IMR-90 (cell line): ENCODE measurements around the gene RPS27L. TPM values are rescaled to one million over a fixed set of nuclear protein-coding genes. Genes with fewer than 3 reads are reported as not detected.

Experiments used
- ATAC-seq: fragments of 200-7000 bp; cut with Tn5 transposase; 2 replicates; pipeline ENCODE4 v1.9.1; 2020; ENCODE audit warnings: low read depth, mild to moderate bottlenecking, moderate library complexity
- BruUV-seq: library from RNA; stranded (reverse); fragments of 400-500 nt; replicated peaks from 2 replicates; lab custom pipeline; 2021; lab: Mats Ljungman, UMichigan
- CTCF ChIA-PET: fragments of 300-600 bp; formaldehyde crosslinking; extraction: SDS; loops from one replicate; lab custom pipeline; 2021; ENCODE audit warnings: antibody characterized with exemption; lab: Yijun Ruan, JAX
- POLR2A ChIA-PET: fragments of 300-600 bp; sonication (Branson Sonifier 250); formaldehyde crosslinking; loops from one replicate; lab custom pipeline; 2022; ENCODE audit warnings: antibody characterized with exemption; ENCODE audit not compliant: unreplicated experiment; lab: Charles Lee
- DNase-seq: peaks from one replicate; pipeline ENCODE4 v3.0.0; 2013
- H2AFZ ChIP-seq: replicated peaks from 2 replicates; pipeline ENCODE3; 2013; ENCODE audit warnings: low read length, mild to moderate bottlenecking; ENCODE audit not compliant: poor library complexity
- H2AK5ac ChIP-seq: 2 replicates; pipeline ENCODE4 v1.6.1; 2013; ENCODE audit warnings: low read depth, low read length, inconsistent platforms
- H2AK9ac ChIP-seq: replicated peaks from 2 replicates; pipeline ENCODE3; 2013; ENCODE audit warnings: mild to moderate bottlenecking, low read depth, low read length, moderate library complexity; ENCODE audit not compliant: poor library complexity
- H2BK120ac ChIP-seq: 2 replicates; pipeline ENCODE4 v1.6.1; 2013; ENCODE audit warnings: low read depth, low read length, inconsistent platforms
- H2BK15ac ChIP-seq: 3 replicates; pipeline ENCODE4 v1.6.1; 2013; ENCODE audit warnings: low read depth, low read length, inconsistent platforms
- H2BK20ac ChIP-seq: 2 replicates; pipeline ENCODE4 v1.6.1; 2013; ENCODE audit warnings: low read depth, mild to moderate bottlenecking, inconsistent platforms, low read length, moderate library complexity
- H2BK5ac ChIP-seq: 2 replicates; pipeline ENCODE4 v1.6.1; 2013; ENCODE audit warnings: mild to moderate bottlenecking, low read depth, low read length, inconsistent platforms; ENCODE audit not compliant: poor library complexity, severe bottlenecking
- H3K14ac ChIP-seq: replicated peaks from 2 replicates; pipeline ENCODE4 v1.6.1; 2013; ENCODE audit warnings: low read depth, low read length, inconsistent platforms
- H3K18ac ChIP-seq: 2 replicates; pipeline ENCODE4 v1.6.1; 2013; ENCODE audit warnings: low read depth, low read length, control low read depth
- H3K23ac ChIP-seq: 2 replicates; pipeline ENCODE4 v1.6.1; 2013; ENCODE audit warnings: low read depth, low read length, inconsistent platforms
- H3K27ac ChIP-seq: 2 replicates; pipeline ENCODE4 v1.5.1; 2013; ENCODE audit warnings: mild to moderate bottlenecking, control low read depth, low read length; ENCODE audit not compliant: insufficient read depth
- H3K27me3 ChIP-seq: 2 replicates; pipeline ENCODE4 v1.6.1; 2013; ENCODE audit warnings: low read length; ENCODE audit not compliant: control insufficient read depth, insufficient read depth
- H3K36me3 ChIP-seq: 2 replicates; pipeline ENCODE4 v1.6.1; 2013; ENCODE audit warnings: low read length, mixed read lengths; ENCODE audit not compliant: control insufficient read depth, insufficient read depth
- H3K4ac ChIP-seq: 2 replicates; pipeline ENCODE4 v1.6.1; 2013; ENCODE audit warnings: low read depth, low read length, inconsistent platforms
- H3K4me1 ChIP-seq: 2 replicates; pipeline ENCODE4 v1.6.1; 2013; ENCODE audit warnings: low read length, mixed read lengths; ENCODE audit not compliant: control insufficient read depth, insufficient read depth
- H3K4me2 ChIP-seq: 2 replicates; pipeline ENCODE4 v1.6.1; 2013; ENCODE audit warnings: low read depth, mild to moderate bottlenecking, control low read depth, low read length, moderate library complexity
- H3K4me3 ChIP-seq: 2 replicates; pipeline ENCODE4 v1.5.1; 2013; ENCODE audit warnings: low read depth, mild to moderate bottlenecking, control low read depth, low read length, moderate library complexity; ENCODE audit not compliant: insufficient read depth
- H3K56ac ChIP-seq: 2 replicates; pipeline ENCODE4 v1.6.1; 2013; ENCODE audit warnings: low read length, inconsistent platforms; ENCODE audit not compliant: insufficient read depth; ENCODE audit errors: extremely low read depth
- H3K79me1 ChIP-seq, 2 experiments: 2 replicates each; pipeline ENCODE4 v1.6.1; 2013; ENCODE audit warnings: low read length in 2 of 2, inconsistent platforms in 1 of 2, low read depth in 1 of 2
- H3K9ac ChIP-seq: 2 replicates; pipeline ENCODE4 v1.6.1; 2013; ENCODE audit warnings: low read depth, low read length, control low read depth
- H3K9me1 ChIP-seq: 2 replicates; pipeline ENCODE4 v1.6.1; 2013; ENCODE audit warnings: low read length, inconsistent platforms; ENCODE audit not compliant: insufficient read depth
- H3K9me3 ChIP-seq: 2 replicates; pipeline ENCODE4 v1.6.1; 2013; ENCODE audit warnings: low read length; ENCODE audit not compliant: control insufficient read depth, insufficient read depth
- H4K20me1 ChIP-seq: 2 replicates; pipeline ENCODE4 v1.6.1; 2013; ENCODE audit warnings: low read length, inconsistent platforms; ENCODE audit not compliant: insufficient read depth
- H4K5ac ChIP-seq: 2 replicates; pipeline ENCODE4 v1.6.1; 2013; ENCODE audit warnings: mild to moderate bottlenecking, low read depth, low read length, control low read depth
- H4K8ac ChIP-seq, 2 experiments: 2 replicates each; pipeline ENCODE4 v1.6.1; 2013; ENCODE audit warnings: low read depth in 2 of 2, low read length in 2 of 2, control low read depth in 1 of 2, inconsistent platforms in 1 of 2
- H4K91ac ChIP-seq: 2 replicates; pipeline ENCODE4 v1.6.1; 2013; ENCODE audit warnings: low read depth, low read length, inconsistent platforms; ENCODE audit not compliant: insufficient read depth
- CHD1 ChIP-seq: IDR thresholded peaks from 2 replicates; pipeline ENCODE4 v1.6.1; 2012; ENCODE audit warnings: low read depth, low read length, improper control_type of control experiment
- FOS ChIP-seq: fragments of 150-350 bp; IDR thresholded peaks from 2 replicates; pipeline ENCODE4 v1.6.1; 2016; ENCODE audit warnings: low read depth, low read length
- MAFK ChIP-seq: IDR thresholded peaks from 2 replicates; pipeline ENCODE4 v1.6.1; 2012; ENCODE audit warnings: low read depth, low read length, improper control_type of control experiment
- MXI1 ChIP-seq: IDR thresholded peaks from 2 replicates; pipeline ENCODE4 v1.6.1; 2012; ENCODE audit warnings: low read depth, mild to moderate bottlenecking, low read length, moderate library complexity, borderline replicate concordance
- NFE2L2 ChIP-seq: fragments of 150-350 bp; IDR thresholded peaks from 2 replicates; pipeline ENCODE4 v1.6.1; 2016; ENCODE audit warnings: low read depth, mild to moderate bottlenecking, low read length
- POLR2A ChIP-seq: IDR thresholded peaks from 2 replicates; pipeline ENCODE4 v1.6.1; 2012; ENCODE audit warnings: mild to moderate bottlenecking, low read depth, low read length
- RCOR1 ChIP-seq: IDR thresholded peaks from 2 replicates; pipeline ENCODE4 v1.6.1; 2012; ENCODE audit warnings: mild to moderate bottlenecking, low read length, improper control_type of control experiment; ENCODE audit not compliant: insufficient replicate concordance
- RFX5 ChIP-seq: IDR thresholded peaks from 2 replicates; pipeline ENCODE4 v1.8.0; 2012; ENCODE audit warnings: low read depth, mild to moderate bottlenecking, low read length, moderate library complexity
- SMC3 ChIP-seq: fragments of 150-350 bp; IDR thresholded peaks from 2 replicates; pipeline ENCODE4 v1.6.1; 2016; ENCODE audit warnings: low read depth, mild to moderate bottlenecking, antibody characterized with exemption, low read length, moderate library complexity
- WGBS, 2 experiments: methylation state at CpG; one replicate each; pipeline versions ENCODE4 v1.1.5 to v1.1.7; 2013; ENCODE audit warnings: missing lambda C conversion rate in 2 of 2; ENCODE audit not compliant: insufficient read length in 1 of 2; ENCODE audit errors: extremely low coverage in 2 of 2; 5-methylcytosine and 5-hydroxymethylcytosine counted together
- dilution Hi-C: fragments of 300-500 bp; cut with HindIII; formaldehyde crosslinking; loops from one replicate; pipeline ENCODE4 v1.14.3; 2018; ENCODE audit warnings: low sequenced_read_pairs; ENCODE audit not compliant: unreplicated experiment
- in situ Hi-C: fragments of 300-500 bp; cut with MboI; formaldehyde crosslinking; loops from 3 replicates; pipeline ENCODE4 v1.14.3; 2019; ENCODE audit warnings: low sequenced_read_pairs, inconsistent platforms, mixed read lengths
- intact Hi-C: fragments of 100-400 bp; cut with micrococcal nuclease; formaldehyde crosslinking; loops from 2 replicates; pipeline ENCODE4 v1.10.0; 2022
- polyA plus RNA-seq, 3 experiments: library from polyadenylated mRNA; depleted of rRNA; stranded (reverse); fragments of >200 nt; gene quantifications; 2 replicates each; pipeline ENCODE4 v1.2.3, GENCODE V29; 2012; ENCODE audit warnings: low replicate concordance in 1 of 3
- total RNA-seq: library from RNA; depleted of rRNA; stranded (reverse); fragments of >200 nt; gene quantifications from 2 replicates; pipeline ENCODE4 v1.2.3, GENCODE V29; 2012

Gene RPS27L
- total and polyA plus RNA-seq, 2 of the 4 experiments (the other 2 are of a cell fraction), result 53.1 to 302 TPM

GRCh38 chr15:63169788-63170187, 12.5 kb upstream of the RPS27L start:
- no peak overlapping the region for H2AK9ac ChIP-seq
- H2BK20ac ChIP-seq, result no peak overlapping the region
- no peaks in the 10 kb centered on the region for H3K36me3 ChIP-seq
- CTCF ChIA-PET, result no interaction called here
- H3K4me1 ChIP-seq, result peaks cover 10% of the 10 kb centered on the region
- POLR2A ChIA-PET, result no interaction called here
- H3K56ac ChIP-seq, result no peak overlapping the region
- H3K9me3 ChIP-seq, result no peaks in the 10 kb centered on the region
- no peak overlapping the region for H3K14ac ChIP-seq
- H3K79me1 ChIP-seq, result no peaks in the 10 kb centered on the region
- H3K4me3 ChIP-seq, result no peak overlapping the region
- H3K4me2 ChIP-seq, result no peak overlapping the region
- no peak overlapping the region for H3K27ac ChIP-seq
- no peak overlapping the region for H2BK120ac ChIP-seq
- no peak overlapping the region; the same call in 1 of the 2 replicates for H2AK5ac ChIP-seq
- dilution Hi-C loops (no loop called here), intact Hi-C loops (no loop called here), in situ Hi-C loops (loop anchor here (25.0 kb wide), 1 partner anchor 243 kb away; no protein-coding TSS in a partner anchor)
- H4K91ac ChIP-seq, result no peak overlapping the region
- H3K9me1 ChIP-seq, result 0 out of 2 replicates have a peak, but pooled peaks cover 3% of the 10 kb centered on the region
- H3K9ac ChIP-seq, result no peak overlapping the region
- no peak overlapping the region for H2BK5ac ChIP-seq
- no peak for TF ChIP-seq POLR2A
- TF ChIP-seq NFE2L2, result no peak
- no peak for TF ChIP-seq SMC3
- TF ChIP-seq MXI1, result no peak
- TF ChIP-seq RFX5, result no peak
- no peak for TF ChIP-seq CHD1
- TF ChIP-seq RCOR1, result no peak
- TF ChIP-seq MAFK, result no peak
- no peak for TF ChIP-seq FOS
- WGBS, 2 experiments, result 100% methylated on average over 1 of the region's 2 CpGs; no CpG with 5 or more reads in 1 of the 2 experiments
- no peak overlapping the region for H2AFZ ChIP-seq
- H4K8ac ChIP-seq, result no peak overlapping the region
- H2BK15ac ChIP-seq, result no peak overlapping the region
- ATAC-seq (no peak), DNase-seq (no peak)
- H4K20me1 ChIP-seq, result no peaks in the 10 kb centered on the region
- no TSS peak for BruUV-seq
- H4K5ac ChIP-seq, result no peak overlapping the region; the same call in 1 of the 2 replicates
- H3K27me3 ChIP-seq, result no peaks in the 10 kb centered on the region
- no peak overlapping the region for H3K23ac ChIP-seq
- no peak overlapping the region for H3K18ac ChIP-seq
- no peak overlapping the region for H3K4ac ChIP-seq
